GM19240 (cell line): Measurements from ENCODE around the gene ZNF57.
"Not testable (repeated sequence)": the region's sequence is repeated elsewhere in the genome, so short reads cannot be mapped to it uniquely, and the experiment has no call there.

Source experiments
- DNase-seq: peaks from one replicate; pipeline ENCODE4 v3.0.0; 2011; ENCODE audit warnings: low spot score; ENCODE audit not compliant: insufficient read length

Gene ZNF57

DNA sequence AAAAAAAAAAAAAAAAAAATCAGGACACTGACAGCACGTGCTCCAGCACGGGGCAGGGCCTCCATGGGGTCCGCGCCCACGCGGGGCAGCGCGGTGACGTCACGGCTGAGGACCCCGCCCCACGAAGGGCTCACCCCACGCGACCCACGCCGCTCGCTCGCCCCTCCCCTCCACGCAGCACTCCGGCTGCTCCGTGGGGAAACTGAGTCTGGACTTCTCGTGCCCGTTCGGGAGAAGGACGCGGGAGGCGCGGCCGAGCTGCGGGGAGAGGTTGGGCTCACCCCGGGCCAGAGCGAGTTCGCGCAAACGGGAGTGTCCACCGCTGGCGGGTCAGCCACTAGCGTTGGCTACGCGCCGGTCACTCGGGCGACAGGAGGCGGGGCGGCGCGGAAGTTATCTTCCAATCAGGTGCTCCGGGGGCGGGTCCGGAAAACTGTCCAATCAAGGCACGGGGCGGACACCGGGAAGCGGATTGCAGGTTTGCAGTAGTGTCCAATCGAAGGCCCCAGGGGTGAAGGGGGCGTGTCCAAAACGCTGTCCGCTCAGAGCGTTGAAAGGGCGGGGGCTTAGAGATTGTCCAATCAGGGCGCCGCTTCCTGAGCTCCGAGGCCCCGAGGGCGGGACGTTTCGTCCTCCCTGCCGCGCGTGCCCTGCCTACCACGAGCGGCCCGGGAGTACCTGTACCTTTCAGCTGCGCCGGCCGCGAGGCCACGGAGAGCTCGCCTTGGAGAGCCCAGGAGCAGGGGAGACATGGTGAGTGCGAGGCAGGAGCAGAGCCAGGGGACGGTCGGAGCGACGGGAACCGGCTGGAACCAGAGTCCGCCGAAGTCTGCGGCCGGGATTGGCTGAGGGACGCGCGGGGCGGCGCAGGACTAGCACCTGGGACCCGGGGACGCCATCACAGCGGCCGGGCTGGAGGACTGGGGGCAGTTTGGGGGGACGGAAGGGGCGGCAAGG is at the start of gene ZNF57:
Gene ZNF57, plus strand, starts transcription at position 633 of the 957 bp plus-strand sequence. Its CDS starts 118 bp downstream, at position 751.
- DNase-seq: peak; percentile 96

DNA sequence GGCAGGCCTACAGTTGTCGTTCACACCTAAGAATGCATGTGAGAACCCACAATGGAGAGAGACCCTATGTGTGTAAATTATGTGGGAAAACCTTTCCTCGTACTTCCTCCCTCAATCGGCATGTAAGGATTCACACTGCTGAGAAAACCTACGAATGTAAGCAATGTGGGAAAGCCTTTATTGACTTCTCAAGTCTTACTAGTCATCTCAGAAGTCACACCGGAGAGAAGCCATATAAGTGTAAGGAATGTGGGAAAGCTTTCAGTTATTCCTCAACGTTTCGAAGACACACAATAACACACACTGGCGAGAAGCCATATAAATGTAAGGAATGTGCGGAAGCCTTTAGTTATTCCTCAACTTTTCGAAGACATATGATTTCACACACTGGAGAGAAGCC is 48.1 kb upstream of the ZNF57 start:
- DNase-seq: no peak

DNA sequence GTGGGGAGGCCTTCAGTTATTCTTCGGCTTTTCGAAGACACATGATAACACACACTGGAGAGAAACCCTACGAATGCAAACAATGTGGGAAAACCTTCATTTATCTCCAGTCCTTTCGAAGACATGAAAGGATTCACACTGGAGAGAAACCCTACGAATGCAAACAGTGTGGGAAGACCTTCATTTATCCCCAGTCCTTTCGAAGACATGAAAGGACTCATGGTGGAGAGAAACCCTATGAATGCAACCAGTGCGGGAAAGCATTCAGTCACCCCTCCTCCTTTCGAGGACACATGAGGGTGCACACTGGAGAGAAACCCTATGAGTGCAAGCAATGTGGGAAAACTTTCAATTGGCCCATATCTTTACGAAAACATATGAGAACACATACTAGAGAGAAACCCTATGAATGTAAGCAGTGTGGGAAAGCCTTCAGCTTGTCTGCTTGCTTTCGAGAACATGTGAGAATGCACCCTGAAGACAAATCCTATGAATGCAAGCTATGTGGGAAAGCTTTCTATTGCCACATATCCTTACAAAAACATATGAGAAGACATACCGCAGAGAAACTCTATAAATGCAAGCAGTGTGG is 47.6 kb upstream of the ZNF57 start:
- DNase-seq: no peak

GRCh38 chr19:2854849-2855248 is 45.9 kb upstream of the ZNF57 start:
- DNase-seq: no peak

DNA sequence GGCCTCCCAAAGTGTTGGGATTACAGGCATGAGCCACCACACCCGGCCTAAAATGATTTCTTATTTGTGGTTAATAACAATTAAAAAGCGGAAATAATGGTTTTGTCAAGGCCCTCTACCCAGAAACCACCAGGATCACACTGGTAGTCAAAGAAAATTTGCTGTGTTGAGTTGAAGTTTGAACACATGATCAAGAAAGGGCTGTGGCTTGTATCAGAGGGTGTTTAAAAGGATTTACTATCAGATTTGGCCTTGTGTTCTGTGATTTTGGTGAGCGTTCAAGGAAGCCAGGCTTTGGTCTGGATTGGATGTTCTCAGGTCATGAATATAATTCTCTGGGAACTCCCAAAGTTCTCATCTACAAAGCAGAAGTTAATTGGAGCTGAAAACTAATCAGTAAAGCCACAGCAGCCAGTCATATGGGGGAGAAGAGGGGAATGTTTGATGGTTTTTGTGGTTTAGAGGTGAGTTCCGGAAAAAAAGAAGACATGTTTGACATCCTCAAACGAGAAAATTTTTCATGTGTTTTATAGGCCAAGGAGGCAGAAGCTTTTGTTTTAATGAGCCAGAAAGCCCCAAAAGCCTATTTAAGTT is 44.2 kb upstream of the ZNF57 start:
- DNase-seq: no peak

DNA sequence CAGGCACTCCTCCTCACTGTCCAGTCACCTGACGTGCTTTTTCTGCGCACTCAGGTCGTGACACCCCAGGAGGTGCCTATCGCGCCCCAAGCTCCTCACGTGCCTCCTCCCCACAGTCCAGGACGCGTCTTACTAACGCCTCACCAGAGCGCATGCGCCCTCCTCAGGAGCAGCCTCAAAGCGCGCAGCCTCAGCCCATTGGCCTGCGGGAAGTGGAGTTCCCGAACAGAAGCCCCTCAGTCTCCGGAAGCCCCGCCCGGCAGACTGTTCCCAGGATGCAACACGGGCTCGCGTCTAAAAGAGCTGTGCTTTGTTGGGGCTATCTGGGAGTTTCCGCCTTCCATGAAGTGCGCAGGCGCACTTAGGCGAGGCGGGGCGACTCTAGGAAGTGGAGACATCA is 41.9 kb upstream of the ZNF57 start:
- DNase-seq: no peak

DNA sequence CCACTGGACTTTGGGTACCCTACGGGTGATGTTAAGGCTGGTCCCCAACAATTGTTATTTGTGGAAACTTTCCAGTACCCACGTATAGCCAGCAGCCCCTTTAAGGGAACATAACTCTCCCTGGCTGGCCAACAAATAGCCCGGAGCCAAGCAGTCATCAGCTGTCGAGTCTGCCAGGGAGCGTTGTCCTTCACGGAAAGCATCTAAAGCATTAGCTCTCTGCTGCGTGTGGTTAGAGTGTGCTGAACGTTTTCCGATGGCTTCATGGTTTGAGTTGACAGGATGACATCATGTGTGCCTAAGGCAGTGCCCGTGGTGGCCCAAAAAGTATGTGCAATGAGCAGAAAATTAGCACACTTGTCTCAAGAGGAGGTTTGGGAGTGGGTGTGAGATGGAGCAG is 36.9 kb upstream of the ZNF57 start:
- DNase-seq: no peak

- DNase-seq: no peak
These were observed 35.2 kb upstream of the ZNF57 start for GRCh38 chr19:2865334-2866100.

- DNase-seq: no peak
These were observed 34.2 kb upstream of the ZNF57 start for GRCh38 chr19:2866495-2867024.

DNA sequence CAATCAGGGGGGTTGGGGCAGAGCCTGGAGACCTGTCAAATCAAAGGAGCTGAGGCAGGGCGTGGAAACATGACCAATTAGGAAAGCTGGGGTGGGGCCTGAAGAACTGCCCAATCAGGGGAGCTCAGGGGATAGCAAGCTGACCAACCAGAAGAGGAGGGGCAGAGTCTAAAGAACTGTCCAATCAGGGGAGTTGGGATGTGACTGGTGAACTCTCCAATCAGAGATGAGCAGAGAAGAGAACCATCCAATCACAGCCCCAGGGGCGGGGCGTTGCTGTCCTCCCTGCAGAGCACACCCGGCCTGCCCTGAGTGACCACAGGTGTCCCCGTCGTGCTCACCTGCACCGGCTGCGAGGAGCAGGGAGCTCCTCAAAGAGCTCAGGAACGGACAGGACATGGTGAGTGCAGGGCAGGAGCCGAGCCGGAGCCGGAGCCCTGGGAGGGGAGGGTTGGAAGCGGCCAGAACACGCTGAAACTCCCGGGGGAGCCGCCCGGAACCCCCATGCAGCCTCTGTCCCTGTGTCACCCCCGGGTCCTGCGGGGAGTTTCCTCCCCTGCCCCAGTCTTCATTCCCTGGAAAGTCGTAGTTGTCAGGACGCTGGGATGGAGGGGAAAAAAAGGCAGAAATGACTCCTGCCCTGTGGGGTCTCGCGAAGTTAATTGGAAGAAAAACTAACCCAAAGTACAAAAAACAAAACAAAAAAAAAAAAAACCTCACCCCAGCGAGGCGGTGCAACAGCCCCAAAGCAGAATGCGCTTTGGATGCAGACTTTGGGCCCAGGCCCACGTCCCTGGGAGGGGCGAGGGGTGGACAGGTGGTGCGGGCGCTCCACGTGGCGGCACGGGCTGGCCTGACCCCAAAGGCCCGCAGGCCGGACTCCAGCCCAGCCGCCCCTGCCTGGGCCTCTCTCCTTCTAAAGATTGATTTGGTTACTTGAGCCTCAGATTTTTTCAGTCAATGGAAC is 33.4 kb upstream of the ZNF57 start, which contains the start of gene ZNF556:
Gene ZNF556, plus strand, starts transcription at position 311 of the 967 bp plus-strand sequence. Its CDS starts 87 bp downstream, at position 398.
- no peak for DNase-seq

DNA sequence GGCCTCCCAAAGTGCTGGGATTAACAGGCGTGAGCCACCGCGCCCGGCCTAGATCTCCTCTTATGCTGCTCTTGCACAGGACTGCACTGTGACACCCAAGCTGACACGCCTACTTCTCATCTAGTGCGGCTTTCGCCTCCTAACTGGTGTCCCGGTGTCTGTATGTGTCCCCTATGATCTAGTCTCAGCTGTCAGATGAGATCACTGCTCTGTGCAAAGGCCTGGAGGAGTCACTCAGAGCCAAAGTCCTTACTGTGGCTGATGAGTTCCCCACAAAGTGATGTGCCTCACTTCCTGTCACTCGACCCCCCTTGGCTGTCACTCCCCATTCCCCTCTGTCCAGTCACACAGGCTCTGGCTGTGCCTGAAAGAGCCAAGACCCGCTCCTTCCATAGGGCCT is 31.1 kb upstream of the ZNF57 start:
- DNase-seq: no peak

DNA sequence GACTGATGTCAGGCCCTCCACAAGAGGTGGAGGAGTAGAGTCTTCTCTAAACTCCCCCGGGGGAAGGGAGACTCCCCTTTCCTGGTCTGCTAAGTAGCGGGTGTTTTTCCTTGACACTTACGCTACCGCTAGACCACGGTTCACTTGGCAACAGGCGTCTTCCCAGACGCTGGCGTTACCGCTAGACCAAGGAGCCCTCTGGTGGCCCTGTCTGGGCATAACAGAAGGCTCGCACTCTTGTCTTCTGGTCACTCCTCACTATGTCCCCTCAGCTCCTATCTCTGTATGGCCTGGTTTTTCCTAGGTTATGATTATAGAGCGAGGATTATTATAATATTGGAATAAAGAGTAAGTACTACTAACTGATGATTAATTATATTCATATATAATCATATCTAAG is 28.6 kb upstream of the ZNF57 start:
- DNase-seq: not testable (repeated sequence)

GRCh38 chr19:2877398-2878331 is 23.1 kb upstream of the ZNF57 start:
- no peak for DNase-seq

- no peak for DNase-seq
These were observed 16.9 kb upstream of the ZNF57 start for GRCh38 chr19:2883686-2884439.

DNA sequence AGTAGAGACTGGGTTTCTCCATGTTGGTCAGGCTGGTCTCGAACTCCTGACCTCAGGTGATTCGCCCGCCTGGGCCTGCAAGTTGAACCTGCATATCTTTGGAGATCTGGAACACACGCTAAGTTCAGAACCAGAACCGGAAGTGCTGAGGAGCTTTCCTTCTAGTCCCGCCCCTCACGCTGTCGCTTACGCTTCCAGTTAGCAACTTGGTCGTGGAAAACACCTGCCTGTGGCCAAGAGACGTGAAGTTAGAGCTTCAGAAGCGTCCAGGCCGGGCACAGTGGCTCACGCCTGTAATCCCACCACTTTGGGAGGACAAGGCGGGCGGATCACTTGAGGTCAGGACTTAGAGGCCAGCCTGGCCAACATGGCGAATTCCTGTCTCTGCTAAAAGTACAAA is 15.0 kb upstream of the ZNF57 start:
- no peak for DNase-seq

DNA sequence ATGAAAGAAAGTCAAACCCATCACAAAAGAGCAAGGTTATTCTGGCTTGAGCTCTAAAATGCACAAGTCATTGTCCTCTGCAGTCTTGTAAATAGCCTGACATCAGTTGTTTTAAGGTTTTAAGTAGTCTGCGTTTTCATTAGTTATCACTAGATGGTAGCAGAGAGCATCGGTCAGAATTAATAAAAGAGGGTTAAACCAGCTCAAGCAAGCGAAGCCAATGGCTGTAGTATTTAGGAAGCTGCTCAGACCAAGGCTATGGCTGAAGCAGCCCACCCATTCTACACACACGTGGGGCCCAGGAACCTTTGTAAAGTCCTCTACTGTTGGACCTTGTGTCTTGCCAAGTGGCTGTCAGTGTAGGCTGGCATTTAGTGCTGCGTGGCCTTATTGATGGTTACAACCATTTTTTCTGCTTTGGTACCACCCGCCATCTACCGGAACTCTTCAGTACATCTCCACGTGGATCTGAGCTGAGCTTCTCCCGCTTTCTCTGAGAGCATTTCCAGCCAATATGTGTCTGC is 13.3 kb upstream of the ZNF57 start:
- peak; percentile 16 for DNase-seq

DNA sequence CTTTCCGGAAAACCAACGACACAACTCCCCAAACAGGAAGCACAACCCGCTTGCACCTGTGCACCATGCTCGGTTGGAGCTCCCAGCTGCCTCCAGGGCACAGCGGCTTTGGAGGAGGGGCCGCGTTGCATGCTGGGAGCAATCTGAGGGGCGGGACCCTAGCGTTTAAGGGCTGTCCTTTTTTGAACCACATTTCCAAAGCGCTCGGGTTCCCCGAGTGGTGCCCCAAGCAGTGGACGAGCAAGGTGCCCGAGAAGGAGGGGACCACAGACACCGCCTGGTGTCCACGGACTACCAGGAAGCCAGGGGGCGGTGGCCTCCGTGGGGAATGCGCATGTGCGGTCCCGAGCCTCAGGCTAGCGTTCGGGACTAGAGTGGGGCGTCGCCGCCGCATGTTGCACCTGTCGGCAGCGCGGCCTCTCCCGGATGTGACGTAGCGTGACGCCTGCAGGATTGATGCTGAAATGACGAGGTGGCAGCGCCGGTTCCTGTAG is 11.9 kb upstream of the ZNF57 start:
- DNase-seq: no peak

- not testable (repeated sequence) for DNase-seq
These were observed 10.2 kb upstream of the ZNF57 start for GRCh38 chr19:2890531-2890930.
